NCI-H2227 (cell line): ENCODE results near the gene KCNJ18.
"Not testable (repeated sequence)": the region's sequence is repeated elsewhere in the genome, so short reads cannot be mapped to it uniquely, and the experiment has no call there.

Experiments
- DNase-seq: peaks from one replicate; lab custom pipeline; 2025; ENCODE audit not compliant: unreplicated experiment; lab: John Stamatoyannopoulos, UW

The KCNJ18 gene

DNA sequence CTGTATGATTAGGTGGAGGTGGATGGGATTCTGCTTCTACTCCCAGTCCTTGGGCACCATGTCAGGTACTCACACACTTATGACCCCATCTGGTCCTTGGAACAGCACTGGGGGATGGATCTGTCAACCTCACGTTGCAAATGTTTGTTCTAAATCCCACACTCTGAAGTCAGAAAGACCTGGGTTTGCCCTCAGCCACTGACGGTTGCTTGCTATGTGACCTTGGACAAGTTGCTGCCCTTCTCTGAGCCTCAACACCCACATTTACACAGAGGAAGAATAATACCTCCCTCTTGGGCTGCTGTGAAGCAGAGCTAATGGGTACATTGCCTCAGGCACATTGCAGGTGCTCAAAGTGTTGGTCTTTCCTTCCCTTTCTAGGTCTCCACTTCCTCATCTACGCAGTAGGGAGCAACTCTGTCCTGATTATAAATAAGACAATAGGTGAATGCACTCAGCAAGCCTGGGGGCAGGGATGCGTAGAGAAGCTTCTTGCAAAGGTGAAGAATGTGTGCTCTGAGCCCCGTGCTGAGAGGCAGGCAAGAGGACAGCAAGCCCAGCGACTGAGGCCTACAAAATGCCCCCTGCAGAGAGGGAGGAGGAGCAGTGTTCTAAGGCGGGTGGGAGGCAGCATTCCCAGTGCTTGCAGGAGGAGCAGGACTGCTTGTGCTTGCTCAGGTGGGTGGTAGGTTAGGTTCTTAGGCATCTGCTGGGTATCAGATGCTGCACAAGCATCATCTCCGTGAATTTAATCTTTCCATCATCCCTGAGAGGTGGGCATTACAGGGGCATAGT, 21.8 kb upstream of the KCNJ18 start:
- not testable (repeated sequence) for DNase-seq

DNA sequence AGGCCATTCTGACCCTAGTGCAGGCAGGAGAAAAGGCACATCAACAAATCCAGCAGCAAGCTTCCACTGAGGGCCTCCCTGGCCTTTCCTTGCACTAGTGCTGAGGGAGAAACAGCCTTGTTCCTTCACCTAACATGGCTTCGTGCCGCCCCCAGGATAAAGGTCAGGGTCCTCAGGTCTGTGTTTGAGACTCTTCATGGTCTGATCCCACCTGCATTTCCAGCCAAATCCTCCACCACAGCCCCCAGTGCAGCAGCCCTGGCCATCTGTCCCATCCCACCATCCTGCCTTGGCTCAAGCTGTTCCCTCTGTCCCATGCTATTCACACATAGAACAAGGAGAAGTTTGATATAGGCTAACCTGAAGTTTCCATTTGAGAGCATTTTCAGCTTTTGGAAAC, 20.9 kb upstream of the KCNJ18 start:
- DNase-seq = not testable (repeated sequence)

DNA sequence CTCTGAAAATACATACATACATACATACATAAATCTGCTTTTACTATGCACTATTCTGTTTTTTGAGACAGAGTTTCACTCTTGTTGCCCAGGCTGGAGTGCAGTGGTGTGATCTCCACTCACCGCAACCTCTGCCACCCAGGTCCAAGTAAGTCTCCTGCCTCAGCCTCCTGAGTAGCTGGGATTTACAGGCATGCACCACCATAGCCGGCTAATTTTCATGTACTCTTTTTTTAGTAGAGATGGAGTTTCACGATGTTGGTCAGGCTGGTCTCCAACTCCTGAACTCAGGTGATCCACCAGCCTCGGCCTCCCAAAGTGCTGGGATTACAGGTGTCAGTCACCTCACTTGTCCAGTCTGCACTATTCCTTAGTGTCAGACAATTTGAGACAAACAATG, 20.5 kb upstream of the KCNJ18 start:
- not testable (repeated sequence) for DNase-seq

DNA sequence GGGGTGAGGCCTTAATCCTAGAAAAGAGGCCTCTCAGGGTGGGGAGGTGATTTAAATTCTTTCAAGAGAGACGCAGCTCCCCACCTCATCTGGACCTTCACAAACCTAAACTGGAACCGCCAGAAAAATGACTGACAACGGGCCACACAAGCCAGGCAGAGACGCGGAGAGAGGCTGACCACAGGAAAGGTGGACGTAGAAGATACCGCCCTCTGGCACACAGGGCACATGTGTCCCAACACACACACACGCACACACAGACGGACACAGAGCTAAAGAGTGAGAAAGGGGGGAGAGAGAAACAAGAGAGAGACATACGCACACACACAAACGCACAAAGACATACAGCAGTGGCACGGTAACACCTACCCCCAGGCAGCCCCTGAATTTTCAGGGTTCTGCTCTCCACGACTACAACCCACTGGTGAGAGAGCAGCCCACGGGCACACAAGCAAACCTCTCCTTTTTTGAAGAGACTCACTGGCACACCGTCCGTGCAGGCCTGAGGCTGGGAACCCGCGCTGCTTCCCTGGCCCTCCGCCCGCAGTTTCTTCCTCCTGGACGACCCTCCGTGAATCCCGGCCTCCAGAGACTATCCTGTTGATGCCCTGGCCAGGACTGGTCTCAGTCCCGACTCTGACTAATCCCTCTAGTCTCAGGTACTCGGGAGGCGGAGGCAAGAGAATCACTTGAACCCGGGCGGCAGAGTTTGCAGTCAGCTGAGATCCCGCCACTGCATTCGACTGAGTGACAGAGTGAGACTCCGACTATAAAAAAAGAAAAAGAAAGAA, 18.7 kb upstream of the KCNJ18 start:
- not testable (repeated sequence) for DNase-seq

DNA sequence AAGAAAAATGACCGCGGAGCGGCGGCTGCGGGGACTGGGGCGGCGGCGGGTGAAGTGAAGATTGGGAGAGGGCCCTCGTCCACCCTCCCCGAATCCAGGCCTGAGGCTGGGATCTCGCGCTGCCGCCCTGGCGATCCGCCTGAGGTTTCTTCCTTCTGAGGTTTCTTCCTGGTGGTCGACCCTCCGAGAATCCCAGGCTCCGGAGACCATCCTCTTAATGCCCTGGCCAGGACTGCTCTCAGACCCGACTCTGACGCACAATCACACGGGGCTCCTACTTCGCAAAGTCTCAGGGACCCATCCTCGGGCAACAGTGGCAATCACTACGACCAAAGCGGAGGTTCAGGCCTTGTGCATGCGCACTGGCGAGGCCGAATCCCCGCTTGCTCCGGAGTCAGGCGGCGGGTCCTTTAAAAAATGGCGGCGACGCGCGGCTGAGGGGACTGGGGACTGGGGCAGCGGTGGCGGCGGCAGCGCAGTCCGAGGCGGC, 18.0 kb upstream of the KCNJ18 start:
- DNase-seq = peak; percentile 62

DNA sequence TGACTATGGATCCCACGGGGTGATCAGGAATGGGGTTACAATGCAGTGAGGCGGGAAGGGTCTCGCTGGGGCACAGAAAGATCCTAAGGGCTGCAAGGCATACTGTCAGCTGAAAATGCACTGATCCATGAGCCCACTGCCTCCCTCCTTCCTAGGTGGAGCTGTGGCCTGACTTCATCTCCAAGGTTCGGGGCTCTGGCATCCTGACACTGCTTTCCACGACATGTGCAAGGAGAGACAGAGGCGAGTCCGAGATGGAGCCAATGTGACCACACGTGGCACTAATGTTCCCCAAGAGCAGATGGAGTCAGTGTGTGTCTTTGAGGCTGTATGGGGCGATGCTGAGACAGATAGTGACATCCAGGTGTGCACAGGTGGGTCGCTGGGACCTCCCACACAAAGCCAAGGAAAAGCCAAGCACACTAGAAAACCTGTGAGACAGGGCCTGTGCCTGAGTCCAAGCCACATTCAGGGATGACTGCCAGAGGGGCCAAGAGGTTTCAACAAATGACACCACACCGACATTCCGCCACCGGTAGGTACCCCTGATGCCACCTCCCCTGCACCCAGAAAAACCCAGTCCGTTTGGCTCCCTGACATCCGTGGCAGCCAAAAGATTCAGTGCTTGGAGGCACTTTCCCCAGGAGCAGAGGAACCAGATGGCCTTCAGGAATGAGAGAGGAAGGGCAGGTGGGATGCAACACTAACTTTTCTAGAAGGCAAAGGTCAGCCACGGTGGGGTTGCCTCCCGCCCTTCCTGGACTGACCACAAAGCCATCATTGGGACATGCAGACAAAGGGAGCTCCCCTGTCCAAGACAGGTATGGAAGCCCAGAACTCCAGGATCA, 17.2 kb upstream of the KCNJ18 start:
- not testable (repeated sequence) for DNase-seq

DNA sequence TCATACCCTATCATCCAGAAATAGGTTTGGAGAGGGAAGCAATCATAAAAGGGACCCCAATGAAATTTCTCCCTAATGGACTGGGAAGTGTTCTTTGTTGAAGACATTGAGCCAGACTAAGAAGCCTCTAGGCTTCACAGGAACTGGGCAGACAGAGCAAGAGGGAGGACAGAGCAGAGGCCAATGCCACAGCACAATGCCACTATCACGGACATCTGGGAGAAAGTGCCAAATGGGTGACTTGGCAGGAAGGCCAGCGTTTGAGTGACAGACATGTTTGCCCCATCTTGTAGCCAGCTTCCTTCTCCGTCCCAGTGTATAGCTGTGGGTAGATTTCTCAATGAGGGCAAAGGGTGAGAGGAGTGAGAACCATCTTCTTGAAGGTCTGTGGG, 16.6 kb upstream of the KCNJ18 start:
- not testable (repeated sequence) for DNase-seq

DNA sequence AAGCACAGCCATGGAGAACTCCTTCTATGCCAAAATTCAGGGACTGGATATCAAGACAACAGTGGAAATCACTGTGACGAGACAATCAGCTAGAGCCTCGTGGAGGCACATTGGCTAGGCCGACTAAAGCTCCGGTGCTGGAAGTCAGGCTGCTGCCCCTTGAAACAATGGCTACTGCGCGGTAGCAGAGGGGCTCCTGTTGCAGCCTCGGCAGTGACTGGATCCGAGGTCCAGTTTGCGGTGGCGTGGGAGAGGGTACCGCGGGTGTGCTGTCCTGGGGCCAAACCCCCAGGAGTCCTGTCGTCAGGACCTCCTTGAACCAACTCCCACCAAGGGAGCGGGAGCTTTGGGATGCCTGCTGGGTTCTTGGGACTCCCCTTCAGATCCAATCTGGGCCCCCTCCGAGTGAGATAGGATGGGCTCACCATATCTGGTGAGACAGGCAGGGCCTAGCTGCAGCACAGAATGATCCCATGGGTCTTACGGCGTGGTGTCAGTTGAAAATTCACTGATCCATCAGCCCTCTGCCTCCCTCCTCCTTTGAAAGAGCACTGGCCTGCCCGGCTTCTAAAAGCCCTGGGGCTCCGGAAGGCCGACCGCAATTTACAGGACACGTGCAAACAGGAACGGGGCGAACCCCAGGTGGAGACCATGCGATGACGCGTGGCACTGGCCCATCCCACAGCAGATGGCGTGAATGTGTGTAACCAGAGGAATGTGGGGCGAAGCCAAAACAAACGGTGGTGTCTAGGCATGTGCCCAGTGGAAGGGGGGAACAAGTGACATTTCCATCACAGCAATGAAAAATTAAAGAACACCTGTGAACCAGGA, 15.8 kb upstream of the KCNJ18 start:
- no peak for DNase-seq

DNA sequence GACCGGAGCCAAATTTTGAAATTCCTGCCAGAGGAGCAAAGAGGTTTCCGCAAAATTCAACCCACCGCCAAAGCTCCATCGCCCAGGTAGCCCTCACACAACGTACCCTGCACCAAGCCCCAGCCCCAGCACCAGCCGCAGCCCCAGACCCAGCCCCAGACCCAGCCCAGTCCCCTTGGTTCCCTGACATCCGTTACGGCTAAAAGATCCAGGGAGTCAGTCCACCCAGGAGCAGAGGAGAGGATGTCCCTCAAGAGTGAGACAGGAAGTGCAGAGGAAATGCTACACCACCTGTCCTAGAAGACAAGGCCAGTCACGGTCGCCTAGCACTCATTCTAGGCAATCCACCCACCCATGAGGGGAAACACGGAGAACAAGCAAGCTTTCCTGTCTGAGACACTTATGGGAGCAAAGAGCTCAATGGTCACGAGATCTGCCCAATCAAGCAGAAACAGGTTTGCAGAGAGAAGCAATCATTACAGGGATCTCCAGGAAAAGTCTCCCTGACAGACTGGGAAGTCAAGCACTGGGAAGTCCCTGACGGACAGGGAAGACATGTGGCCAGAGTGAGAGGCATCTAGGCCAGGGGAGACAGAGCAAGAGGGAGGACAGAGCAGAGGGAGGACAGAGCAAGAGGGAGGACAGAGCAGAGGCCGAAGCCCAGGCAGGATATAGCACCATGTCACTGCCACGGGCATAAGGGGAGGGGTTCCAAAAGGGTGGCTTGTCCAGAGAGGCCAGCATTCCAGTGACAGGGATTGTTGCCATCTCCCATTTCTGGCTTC, 15.0 kb upstream of the KCNJ18 start:
- no peak for DNase-seq

DNA sequence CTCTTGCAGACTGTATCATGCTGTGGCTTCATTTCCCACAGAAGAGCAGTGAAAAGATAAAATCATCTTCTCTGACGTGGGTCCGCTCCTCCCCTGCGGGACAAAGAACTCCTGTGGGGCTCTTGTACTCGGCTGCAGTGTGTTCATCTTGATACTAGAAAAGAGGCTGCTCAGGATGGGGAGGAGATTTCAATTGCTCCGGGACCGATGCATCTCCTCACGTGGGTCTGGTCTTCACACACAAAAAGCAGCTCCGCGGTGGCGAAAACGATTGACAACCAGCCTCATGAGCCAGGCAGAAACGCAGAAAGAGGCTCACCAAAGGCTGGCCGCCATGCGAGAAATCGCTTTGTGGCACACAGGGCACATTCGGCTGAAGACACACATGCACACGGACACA, 14.4 kb upstream of the KCNJ18 start:
- no peak for DNase-seq

DNA sequence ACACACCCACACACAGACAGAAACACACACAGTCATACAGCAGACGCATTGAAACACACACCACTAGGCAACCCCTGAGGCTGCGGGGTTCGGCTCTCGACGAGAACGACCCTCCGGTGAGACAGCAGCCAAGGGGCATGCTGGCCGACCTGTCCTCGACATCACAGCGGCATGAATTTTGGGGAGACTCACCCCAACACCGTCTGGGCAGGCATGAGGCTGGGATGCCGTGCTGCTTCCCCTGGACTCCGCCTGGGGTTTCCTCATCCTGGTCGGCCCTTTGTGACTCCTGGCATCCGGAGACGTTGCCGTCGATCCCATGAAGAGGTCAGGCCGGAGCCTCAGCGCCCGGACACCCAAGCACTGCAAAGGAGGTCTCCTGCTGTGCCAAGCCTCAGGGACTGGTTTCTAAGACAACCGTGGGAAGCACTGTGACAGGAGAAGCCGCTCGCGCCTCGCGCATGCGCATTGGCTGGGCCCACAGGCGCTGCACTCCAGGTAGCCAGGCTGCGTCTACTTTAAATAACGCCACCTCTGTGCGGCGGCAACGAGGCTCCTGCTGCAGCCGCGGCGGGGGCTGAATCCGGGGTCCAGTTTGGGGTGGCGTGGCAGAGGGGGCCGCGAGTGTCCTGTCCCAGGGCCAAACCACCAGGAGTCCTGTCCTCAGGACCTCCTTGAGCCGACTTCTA, 13.8 kb upstream of the KCNJ18 start:
- peak; percentile 58 for DNase-seq

DNA sequence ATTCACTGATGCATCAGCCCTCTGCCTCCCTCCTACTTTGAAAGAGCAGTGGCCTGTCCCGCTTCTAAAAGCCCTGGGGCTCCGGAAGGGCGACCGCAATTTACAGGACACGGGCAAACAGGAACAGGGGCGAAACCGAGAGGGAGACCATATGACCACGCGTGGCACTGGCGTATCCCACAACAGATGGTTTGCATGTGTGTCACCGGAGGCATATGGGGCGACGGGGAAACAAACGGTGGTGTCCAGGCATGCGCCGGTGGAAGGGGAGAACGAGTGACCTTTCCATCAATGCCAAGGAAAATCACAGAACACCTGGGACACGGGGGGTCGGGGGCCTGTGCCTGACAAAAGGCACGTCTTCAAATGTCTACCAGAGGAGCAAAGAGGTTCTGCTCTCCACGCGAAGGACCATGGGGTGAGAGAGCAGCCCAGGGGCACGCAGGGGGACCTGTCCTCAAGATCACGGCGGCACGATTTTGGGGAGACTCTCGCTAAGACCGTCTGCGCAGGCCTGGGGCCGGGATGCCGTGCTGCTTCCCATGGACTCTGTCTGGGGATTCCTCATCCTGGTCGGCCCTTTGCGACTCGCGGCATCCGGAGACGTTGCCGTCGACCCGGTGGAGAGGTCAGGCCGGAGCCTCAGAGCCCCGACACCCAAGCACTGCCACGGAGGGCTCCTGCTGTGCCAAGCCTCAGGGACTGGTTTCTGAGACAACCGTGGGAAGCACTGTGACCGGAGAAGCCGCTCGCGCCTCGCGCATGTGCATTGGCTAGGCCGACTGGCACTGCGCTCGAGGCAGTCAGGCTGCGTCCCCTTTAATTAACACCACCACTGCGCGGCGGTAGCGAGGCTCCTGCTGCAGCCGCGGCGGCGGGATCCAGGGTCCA, 12.8 kb upstream of the KCNJ18 start:
- DNase-seq = no peak

DNA sequence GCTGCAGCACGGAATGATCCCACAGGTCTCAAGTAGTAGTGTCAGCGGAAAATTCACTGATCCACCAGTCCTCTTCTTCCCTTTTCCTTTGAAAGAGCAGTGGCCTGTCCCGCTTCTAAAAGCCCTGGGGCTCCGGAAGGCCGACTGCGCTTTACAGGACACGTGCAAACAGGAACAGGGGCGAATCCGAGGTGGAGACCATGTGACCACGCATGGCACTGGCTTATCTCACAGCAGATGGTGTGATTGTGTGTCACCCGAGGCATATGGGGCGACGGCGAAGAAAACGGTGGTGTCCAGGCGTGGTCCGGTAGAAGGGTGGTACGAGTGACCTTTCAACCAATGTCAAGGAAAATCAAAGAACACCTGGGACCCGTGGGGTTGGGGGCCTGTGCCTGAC, 12.0 kb upstream of the KCNJ18 start:
- no peak for DNase-seq

DNA sequence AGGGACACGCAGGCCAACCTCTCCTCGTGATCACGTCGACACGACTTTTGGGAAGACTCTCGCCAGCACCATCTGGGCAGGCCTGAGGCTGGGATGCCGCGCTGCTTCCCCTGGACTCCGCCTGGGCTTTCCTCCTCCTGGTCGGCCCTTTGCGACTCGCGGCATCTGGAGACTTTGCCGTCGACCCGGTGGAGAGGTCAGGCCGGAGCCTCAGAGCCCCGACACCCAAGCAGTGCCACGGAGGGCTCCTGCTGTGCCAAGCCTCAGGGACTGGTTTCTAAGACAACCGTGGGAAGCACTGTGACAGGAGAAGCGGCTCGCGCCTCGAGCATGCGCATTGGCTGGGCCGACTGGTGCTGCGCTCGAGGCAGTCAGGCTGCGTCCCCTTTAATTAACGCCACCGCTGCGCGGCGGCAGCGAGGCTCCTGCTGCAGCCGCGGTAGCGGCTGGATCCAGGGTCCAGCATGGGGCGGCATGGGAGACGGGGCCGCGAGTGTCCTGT, 11.4 kb upstream of the KCNJ18 start:
- peak; percentile 70 for DNase-seq

DNA sequence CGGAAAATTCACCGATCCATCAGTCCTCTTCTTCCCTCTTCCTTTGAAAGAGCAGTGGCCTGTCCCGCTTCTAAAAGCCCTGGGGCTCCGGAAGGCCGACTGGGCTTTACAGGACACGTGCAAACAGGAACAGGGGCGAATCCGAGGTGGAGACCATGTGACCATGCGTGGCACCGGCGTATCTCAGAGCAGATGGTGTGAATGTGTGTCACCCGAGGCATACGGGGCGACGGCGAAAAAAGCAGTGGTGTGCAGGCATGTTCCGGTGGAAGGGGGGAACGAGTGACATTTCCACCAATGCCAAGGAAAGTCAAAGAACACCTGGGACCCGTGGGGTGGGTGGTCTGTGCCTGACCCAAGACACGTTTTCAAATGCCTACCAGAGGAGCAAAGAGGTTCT, 10.7 kb upstream of the KCNJ18 start:
- DNase-seq = not testable (repeated sequence)

DNA sequence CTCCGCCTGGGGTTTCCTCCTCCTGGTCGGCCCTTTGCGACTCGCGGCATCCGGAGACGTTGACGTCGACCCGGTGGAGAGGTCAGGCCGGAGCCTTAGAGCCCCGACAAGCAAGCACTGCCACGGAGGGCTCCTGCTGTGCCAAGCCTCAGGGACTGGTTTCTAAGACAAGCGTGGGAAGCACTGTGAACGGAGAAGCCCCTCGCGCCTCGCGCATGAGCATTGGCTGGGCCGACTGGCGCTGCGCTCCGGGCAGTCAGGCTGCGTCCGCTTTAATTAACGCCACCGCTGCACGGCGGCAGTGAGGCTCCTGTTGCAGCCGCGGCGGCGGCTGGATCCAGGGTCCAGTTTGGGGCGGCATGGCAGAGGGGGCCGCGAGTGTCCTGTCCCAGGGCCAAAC, 10.2 kb upstream of the KCNJ18 start:
- peak; percentile 21 for DNase-seq

DNA sequence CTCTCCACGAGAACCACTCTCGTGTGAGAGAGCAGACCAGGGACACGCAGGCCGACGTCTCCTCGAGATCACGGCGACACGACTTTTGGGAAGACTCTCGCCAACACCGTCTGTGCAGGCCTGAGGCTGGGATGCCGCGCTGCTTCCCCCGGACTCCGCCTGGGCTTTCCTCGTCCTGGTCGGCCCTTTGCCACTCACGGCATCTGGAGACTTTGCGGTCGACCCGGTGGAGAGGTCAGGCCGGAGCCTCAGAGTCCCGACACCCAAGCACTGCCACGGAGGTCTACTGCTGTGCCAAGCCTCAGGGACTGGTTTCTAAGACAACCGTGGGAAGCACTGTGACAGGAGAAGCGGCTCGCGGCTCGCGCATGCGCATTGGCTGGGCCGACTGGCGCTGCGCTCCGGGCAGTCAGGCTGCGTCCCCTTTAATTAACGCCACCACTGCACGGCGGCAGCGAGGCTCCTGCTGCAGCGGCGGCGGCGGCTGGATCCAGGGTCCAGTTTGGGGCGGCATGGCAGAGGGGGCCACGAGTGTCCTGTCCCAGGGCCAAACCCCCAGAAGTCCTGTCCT, 9.1 kb upstream of the KCNJ18 start:
- DNase-seq = peak; percentile 47
